H1 (cell line): ENCODE measurements around the gene LAIR2. TPM values are rescaled to one million over a fixed set of nuclear protein-coding genes. Genes with fewer than 3 reads are reported as not detected.
A peak's percentile ranks its signal among the peaks of the same experiment; 100 is the strongest.

Experiments used
- EGR1 ChIP-seq: IDR thresholded peaks from 2 replicates; pipeline ENCODE4 v1.6.1; 2011; ENCODE audit warnings: low read depth, low read length, borderline replicate concordance
- EP300 ChIP-seq, 2 experiments: IDR thresholded peaks; 1 replicate in 1 of 2; 2 replicates in 1 of 2; pipeline ENCODE4 v1.6.1; 2011 to 2012; ENCODE audit warnings: low read depth in 2 of 2, low read length in 2 of 2, mild to moderate bottlenecking in 2 of 2, borderline replicate concordance in 1 of 2, inconsistent platforms in 1 of 2, moderate library complexity in 1 of 2
- EZH2 ChIP-seq: fragments of 200-600 bp; sonication (generic); IDR thresholded peaks from 2 replicates; pipeline ENCODE4 v1.7.1; 2012; ENCODE audit warnings: low read depth, mild to moderate bottlenecking, moderate library complexity, low read length, inconsistent platforms; ENCODE audit not compliant: severe bottlenecking
- GTF2F1 ChIP-seq: IDR thresholded peaks from 2 replicates; pipeline ENCODE4 v1.6.1; 2012; ENCODE audit warnings: low read depth, low read length, improper control_type of control experiment, borderline replicate concordance
- KDM4A ChIP-seq: IDR thresholded peaks from one replicate; pipeline ENCODE4 v1.7.1; 2012; ENCODE audit warnings: low read depth, mild to moderate bottlenecking, moderate library complexity, low read length, inconsistent platforms; ENCODE audit not compliant: severe bottlenecking
- POU5F1 ChIP-seq: IDR thresholded peaks from 2 replicates; pipeline ENCODE4 v1.6.1; 2011; ENCODE audit warnings: low read depth, mild to moderate bottlenecking, low read length, moderate library complexity
- RAD21 ChIP-seq, 2 experiments: IDR thresholded peaks in 1 of 2; conservative IDR thresholded peaks in 1 of 2; 2 replicates each; pipeline ENCODE4 v1.6.1; 2011; ENCODE audit warnings: low read depth in 2 of 2, low read length in 2 of 2, improper control_type of control experiment in 1 of 2, inconsistent platforms in 1 of 2, mild to moderate bottlenecking in 1 of 2, moderate library complexity in 1 of 2
- RBBP5 ChIP-seq: IDR thresholded peaks from 2 replicates; pipeline ENCODE4 v1.7.1; 2012; ENCODE audit warnings: low read depth, mild to moderate bottlenecking, inconsistent platforms, low read length, moderate library complexity, borderline replicate concordance
- SIRT6 ChIP-seq: IDR thresholded peaks from one replicate; pipeline ENCODE4 v1.7.1; 2012; ENCODE audit warnings: low read length, inconsistent platforms
- TAF1 ChIP-seq: IDR thresholded peaks from 2 replicates; pipeline ENCODE4 v1.6.1; 2011; ENCODE audit warnings: mild to moderate bottlenecking, low read depth, low read length
- TAF7 ChIP-seq: optimal IDR thresholded peaks from 2 replicates; pipeline ENCODE3; 2011; ENCODE audit warnings: low read depth, mild to moderate bottlenecking, inconsistent platforms, low read length, moderate library complexity, borderline replicate concordance
- TBP ChIP-seq: IDR thresholded peaks from 2 replicates; pipeline ENCODE4 v1.6.1; 2011; ENCODE audit warnings: low read depth, low read length, improper control_type of control experiment
- polyA plus RNA-seq, 7 experiments: library from polyadenylated mRNA; depleted of rRNA in 3 of 7; stranded (reverse) in 5 of 7; unstranded in 2 of 7; fragments of >200 nt in 5 of 7; fragments of 200-250 nt in 2 of 7; gene quantifications; 1 replicate in 5 of 7; 2 replicates in 1 of 7; 4 replicates in 1 of 7; pipeline versions ENCODE4 v1.2.1 to v1.2.3, GENCODE V29; 2011 to 2013; ENCODE audit warnings: missing spikeins in 2 of 7, mixed read lengths in 2 of 7
- total RNA-seq: library from RNA; stranded (reverse); fragmentation: NEBNext Ultra II Directional; extraction: Animal tissue kit (Norgen Biotek cat#: 25700); gene quantifications from 2 replicates; pipeline ENCODE4 v1.2.1, GENCODE V29; 2021
- TF ChIP-seq, protein P1 (sequence below): IDR thresholded peaks from 2 replicates; pipeline ENCODE4 v1.6.1; 2012; ENCODE audit warnings: inconsistent platforms

The LAIR2 gene
- total and polyA plus RNA-seq, 2 of the 8 experiments (the other 6 are each of a cell fraction or from before 2014, with no cell fraction given) = not detected

DNA sequence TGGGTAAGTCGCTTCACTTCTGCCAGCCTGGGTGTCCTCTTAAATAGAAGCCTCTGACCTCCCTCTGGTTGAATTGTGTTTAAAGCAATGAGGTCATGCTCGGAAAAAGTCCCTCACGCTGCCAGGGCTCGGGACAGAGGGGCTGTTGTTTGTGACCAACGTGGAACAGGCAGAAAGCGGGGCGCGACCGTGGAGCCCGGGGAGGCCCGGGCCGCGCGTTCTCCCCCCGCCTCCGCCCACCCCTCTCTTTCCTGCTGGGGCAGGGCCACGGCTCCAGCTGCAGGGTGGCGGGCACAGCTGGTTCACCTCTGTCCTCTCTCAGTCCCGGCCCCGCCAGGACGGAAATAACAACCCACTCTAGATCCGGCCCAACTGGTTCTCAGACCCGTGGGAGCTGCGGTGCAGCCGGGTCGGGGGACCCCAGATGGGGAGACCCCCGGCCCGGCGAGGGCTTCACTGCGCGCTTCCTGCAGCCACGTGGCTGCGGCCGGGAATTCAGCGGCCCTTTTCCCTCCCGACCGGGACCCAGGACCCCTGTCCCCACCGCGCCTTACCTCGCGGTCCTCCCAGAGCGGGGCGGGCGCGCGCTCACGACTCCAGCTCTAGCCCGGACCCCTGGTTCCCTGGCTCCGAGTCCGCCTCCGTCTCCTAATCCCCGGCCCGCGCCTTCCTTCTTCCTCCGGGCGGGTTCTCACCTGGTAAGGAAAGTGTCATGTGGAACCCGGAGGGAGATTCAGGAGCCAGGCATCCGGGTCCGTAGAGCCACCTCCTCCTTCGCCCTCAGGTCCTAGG is 31.4 kb upstream of the LAIR2 start (continued):
- TF ChIP-seq, protein P1, sequence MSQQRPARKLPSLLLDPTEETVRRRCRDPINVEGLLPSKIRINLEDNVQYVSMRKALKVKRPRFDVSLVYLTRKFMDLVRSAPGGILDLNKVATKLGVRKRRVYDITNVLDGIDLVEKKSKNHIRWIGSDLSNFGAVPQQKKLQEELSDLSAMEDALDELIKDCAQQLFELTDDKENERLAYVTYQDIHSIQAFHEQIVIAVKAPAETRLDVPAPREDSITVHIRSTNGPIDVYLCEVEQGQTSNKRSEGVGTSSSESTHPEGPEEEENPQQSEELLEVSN = peak; percentile 99
- TF ChIP-seq SIRT6 (no peak), GTF2F1 (no peak), EGR1 (no peak), EZH2 (no peak), TAF1 (peak; percentile 52; the same call in 1 of the 2 replicates), KDM4A (peak; percentile 41), POU5F1 (no peak), EP300 (IDR thresholded peaks at IDR 0.05; ENCODE audit: borderline replicate concordance in 1 of 2, low read depth in 2 of 2, low read length in 2 of 2) (no peak), TAF7 (peak; percentile 39), RBBP5 (no peak), TBP (no peak), RAD21 (IDR thresholded peaks at IDR 0.05 in 1 of 2, conservative IDR thresholded peaks at IDR 0.05 in 1 of 2; ENCODE audit: low read depth in 2 of 2, low read length in 2 of 2) (no peak)
